K562 (cell line): Measurements from ENCODE around the gene RCL1. TPM values are rescaled to one million over a fixed set of nuclear protein-coding genes. Genes with fewer than 3 reads are reported as not detected.

Experiments used
- CC2D1A ChIP-seq: fragments of 450-650 bp; IDR thresholded peaks from 2 replicates; pipeline ENCODE4 v1.6.1; 2017; ENCODE audit warnings: mild to moderate bottlenecking
- CCNT2 ChIP-seq: IDR thresholded peaks from 2 replicates; pipeline ENCODE4 v1.6.1; 2011; ENCODE audit warnings: borderline replicate concordance, low read depth, mild to moderate bottlenecking, moderate library complexity, mixed read lengths, low read length; ENCODE audit not compliant: insufficient read length; ENCODE audit errors: extremely low read depth
- CEBPG ChIP-seq, 3 experiments: fragments of 200-800 bp in 1 of 3; sonication (Bioruptor generic) in 1 of 3; sonication (generic) in 1 of 3; formaldehyde crosslinking in 1 of 3; IDR thresholded peaks in 2 of 3; conservative IDR thresholded peaks in 1 of 3; 2 replicates each; pipeline versions ENCODE4 v1.6.1 to v1.8.0; 2016 to 2022; ENCODE audit warnings: missing compliant biosample characterization in 2 of 3, missing genetic modification characterization in 2 of 3, mild to moderate bottlenecking in 1 of 3, missing genetic modification reagents in 1 of 3
- CREM ChIP-seq: IDR thresholded peaks from 2 replicates; pipeline ENCODE4 v1.6.1; 2014; ENCODE audit warnings: antibody characterized with exemption, low read depth
- KAT2B ChIP-seq: IDR thresholded peaks from one replicate; pipeline ENCODE4 v1.6.1; 2012; ENCODE audit warnings: low read depth, mild to moderate bottlenecking, control low read depth, inconsistent platforms, low read length, moderate library complexity
- KDM5B ChIP-seq: fragments of 200-600 bp; sonication (generic); IDR thresholded peaks from 2 replicates; pipeline ENCODE4 v1.6.1; 2012; ENCODE audit warnings: low read depth, mild to moderate bottlenecking, moderate library complexity, low read length, control low read depth, inconsistent platforms; ENCODE audit not compliant: insufficient replicate concordance
- MAZ ChIP-seq, 2 experiments: fragments of 450-650 bp in 1 of 2; sonication (generic) in 1 of 2; formaldehyde crosslinking; IDR thresholded peaks in 1 of 2; conservative IDR thresholded peaks in 1 of 2; 2 replicates each; pipeline versions ENCODE4 v1.4.0 to v1.5.0; 2020; ENCODE audit warnings: mild to moderate bottlenecking in 1 of 2, missing genetic modification reagents in 1 of 2
- MIER1 ChIP-seq: fragments of 450-650 bp; IDR thresholded peaks from 2 replicates; pipeline ENCODE4 v1.6.1; 2016; ENCODE audit warnings: antibody characterized with exemption, mild to moderate bottlenecking, low read depth
- NCOA1 ChIP-seq: fragments of 450-650 bp; IDR thresholded peaks from 2 replicates; pipeline ENCODE4 v1.6.1; 2016; ENCODE audit warnings: low read depth
- RBM15 ChIP-seq: fragments of 200-400 bp; formaldehyde crosslinking; IDR thresholded peaks from 2 replicates; pipeline ENCODE4 v1.6.1; 2018; ENCODE audit warnings: mild to moderate bottlenecking, low read length, moderate library complexity; ENCODE audit not compliant: insufficient read depth
- TAF15 ChIP-seq: fragments of 200-400 bp; formaldehyde crosslinking; IDR thresholded peaks from 2 replicates; pipeline ENCODE4 v1.6.1; 2017; ENCODE audit warnings: mild to moderate bottlenecking, low read depth, low read length, moderate library complexity
- TCF7 ChIP-seq: sonication (generic); IDR thresholded peaks from 2 replicates; pipeline ENCODE4 v1.6.1; 2016; ENCODE audit warnings: antibody characterized with exemption, borderline replicate concordance
- ZNF143 ChIP-seq: sonication (generic); formaldehyde crosslinking; IDR thresholded peaks from 2 replicates; pipeline ENCODE4 v1.9.0; 2022; ENCODE audit warnings: mild to moderate bottlenecking, missing genetic modification reagents
- ZNF384 ChIP-seq: IDR thresholded peaks from 2 replicates; pipeline ENCODE4 v1.6.1; 2012; ENCODE audit warnings: low read depth, low read length, improper control_type of control experiment
- ZNF408 ChIP-seq: fragments of 250-450 bp; sonication (Bioruptor Pico); IDR thresholded peaks from 2 replicates; pipeline ENCODE4 v1.4.0; 2020; ENCODE audit warnings: low read depth, mild to moderate bottlenecking, moderate library complexity
- ZNF785 ChIP-seq: fragments of 250-450 bp; sonication (Bioruptor Pico); IDR thresholded peaks from 2 replicates; pipeline ENCODE4 v1.4.0; 2020; ENCODE audit warnings: mild to moderate bottlenecking
- polyA plus RNA-seq, 8 experiments: library from polyadenylated mRNA; depleted of rRNA in 4 of 8; stranded (reverse) in 5 of 8; unstranded in 3 of 8; fragments of >200 nt; fragmentation: Nextera tagmentation in 2 of 8; fragmentation: Illumina TruSeq in 1 of 8; extraction: Ambion mirVana in 2 of 8; extraction: Trizol in 1 of 8; gene quantifications; 2 replicates each; pipeline versions ENCODE4 v1.2.1 to v1.2.3, GENCODE V29; 2011 to 2014; ENCODE audit warnings: inconsistent platforms in 1 of 8, missing spikeins in 1 of 8
- total RNA-seq, 7 experiments: library from RNA; depleted of rRNA in 6 of 7; stranded (reverse); fragments of >200 nt in 6 of 7; fragmentation: Illumina TruSeq in 2 of 7; extraction: Trizol in 2 of 7; gene quantifications; 2 replicates each; pipeline versions ENCODE4 v1.2.1 to v1.2.3, GENCODE V29; 2011 to 2021; ENCODE audit warnings: low replicate concordance in 1 of 7
- TF ChIP-seq, protein P1 (sequence below): IDR thresholded peaks from 2 replicates; pipeline ENCODE4 v1.6.1; 2012; ENCODE audit warnings: low read depth, low read length, improper control_type of control experiment, borderline replicate concordance
- TF ChIP-seq, protein P2 (sequence below): fragments of 250-450 bp; sonication (Bioruptor Pico); IDR thresholded peaks from 2 replicates; pipeline ENCODE4 v1.4.0; 2020; ENCODE audit warnings: borderline replicate concordance
- TF ChIP-seq, protein P3 (sequence below): sonication (generic); formaldehyde crosslinking; IDR thresholded peaks from 2 replicates; pipeline ENCODE4 v1.8.1; 2023; ENCODE audit warnings: mild to moderate bottlenecking, missing genetic modification reagents
- TF ChIP-seq, protein P4 (sequence below): IDR thresholded peaks from 2 replicates; pipeline ENCODE4 v1.6.1; 2016; ENCODE audit warnings: missing genetic modification characterization, missing compliant biosample characterization

The RCL1 gene
- total and polyA plus RNA-seq, 9 of the 15 experiments (the other 6 are each of a cell fraction or from before 2014, with no cell fraction given): 24.0 to 67.7 (median 38.6) TPM

DNA sequence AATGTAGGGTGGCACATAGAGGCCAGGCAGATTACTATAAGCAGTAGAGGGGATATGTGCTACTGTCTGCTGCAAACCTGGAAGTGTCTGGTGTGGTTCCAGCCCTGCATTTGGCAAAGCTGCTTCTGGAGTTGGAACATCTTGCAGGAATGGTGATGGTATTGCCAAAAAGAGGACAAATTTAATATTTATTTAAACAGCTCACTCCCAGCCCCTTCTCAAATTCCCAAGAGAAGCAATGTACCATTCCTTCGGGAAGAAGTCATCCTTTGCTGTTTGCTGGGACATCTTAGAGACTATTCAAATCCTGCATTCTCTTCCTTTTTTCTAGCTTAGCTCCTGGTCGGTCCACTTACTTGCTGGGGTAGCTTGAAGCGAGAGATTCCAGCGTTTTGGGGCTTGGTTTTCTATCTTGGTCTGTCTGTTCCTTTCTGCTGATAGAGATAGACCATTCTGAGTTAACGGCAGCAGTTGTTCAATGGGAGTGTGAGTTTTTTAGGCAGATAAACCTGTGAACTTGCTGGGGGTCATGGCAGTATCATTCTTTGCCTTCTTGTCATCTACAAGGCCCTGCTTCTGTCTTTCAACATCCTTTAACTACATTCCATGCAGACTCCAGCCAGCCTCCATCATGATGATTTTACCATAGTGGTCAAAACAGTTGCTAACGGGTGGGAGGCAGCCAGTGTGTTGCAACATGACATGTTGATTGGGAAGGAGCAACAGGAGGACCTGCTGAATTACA is 69.9 kb downstream of the RCL1 start (continued):
- TF ChIP-seq ZNF408 (no peak), ZNF785 (CRISPR knock-in tag) (no peak), CC2D1A (peak; percentile 97; the same call in 1 of the 2 replicates), MAZ (CRISPR knock-in tag; conservative IDR thresholded peaks at IDR 0.05 in 1 of 2, IDR thresholded peaks at IDR 0.05 in 1 of 2) (no peak), RBM15 (no peak), TAF15 (no peak), CREM (peak; percentile 73), ZNF143 (CRISPR knock-in tag) (no peak), KDM5B (no peak), MIER1 (no peak), NCOA1 (peak; percentile 94; the same call in 1 of the 2 replicates), KAT2B (no peak), CCNT2 (peak; percentile 77), CEBPG (CRISPR knock-in tag; IDR thresholded peaks at IDR 0.05) (peak; percentile 89), CEBPG (tag; conservative IDR thresholded peaks at IDR 0.05 in 1 of 2, IDR thresholded peaks at IDR 0.05 in 1 of 2) (peak; percentile 51 to 59; a peak in 3 of 4 replicates), TCF7 (no peak), ZNF384 (no peak; the same call in 1 of the 2 replicates)
- TF ChIP-seq, protein P1, sequence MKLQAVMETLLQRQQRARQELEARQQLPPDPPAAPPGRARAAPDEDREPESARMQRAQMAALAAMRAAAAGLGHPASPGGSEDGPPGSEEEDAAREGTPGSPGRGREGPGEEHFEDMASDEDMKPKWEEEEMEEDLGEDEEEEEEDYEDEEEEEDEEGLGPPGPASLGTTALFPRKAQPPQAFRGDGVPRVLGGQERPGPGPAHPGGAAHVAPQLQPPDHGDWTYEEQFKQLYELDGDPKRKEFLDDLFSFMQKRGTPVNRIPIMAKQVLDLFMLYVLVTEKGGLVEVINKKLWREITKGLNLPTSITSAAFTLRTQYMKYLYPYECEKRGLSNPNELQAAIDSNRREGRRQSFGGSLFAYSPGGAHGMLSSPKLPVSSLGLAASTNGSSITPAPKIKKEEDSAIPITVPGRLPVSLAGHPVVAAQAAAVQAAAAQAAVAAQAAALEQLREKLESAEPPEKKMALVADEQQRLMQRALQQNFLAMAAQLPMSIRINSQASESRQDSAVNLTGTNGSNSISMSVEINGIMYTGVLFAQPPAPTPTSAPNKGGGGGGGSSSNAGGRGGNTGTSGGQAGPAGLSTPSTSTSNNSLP: no peak
- TF ChIP-seq, protein P2, sequence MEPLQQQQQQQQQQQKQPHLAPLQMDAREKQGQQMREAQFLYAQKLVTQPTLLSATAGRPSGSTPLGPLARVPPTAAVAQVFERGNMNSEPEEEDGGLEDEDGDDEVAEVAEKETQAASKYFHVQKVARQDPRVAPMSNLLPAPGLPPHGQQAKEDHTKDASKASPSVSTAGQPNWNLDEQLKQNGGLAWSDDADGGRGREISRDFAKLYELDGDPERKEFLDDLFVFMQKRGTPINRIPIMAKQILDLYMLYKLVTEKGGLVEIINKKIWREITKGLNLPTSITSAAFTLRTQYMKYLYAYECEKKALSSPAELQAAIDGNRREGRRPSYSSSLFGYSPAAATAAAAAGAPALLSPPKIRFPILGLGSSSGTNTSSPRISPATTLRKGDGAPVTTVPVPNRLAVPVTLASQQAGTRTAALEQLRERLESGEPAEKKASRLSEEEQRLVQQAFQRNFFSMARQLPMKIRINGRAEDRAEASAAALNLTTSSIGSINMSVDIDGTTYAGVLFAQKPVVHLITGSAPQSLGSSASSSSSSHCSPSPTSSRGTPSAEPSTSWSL (CRISPR knock-in tag): no peak
- TF ChIP-seq, protein P3, sequence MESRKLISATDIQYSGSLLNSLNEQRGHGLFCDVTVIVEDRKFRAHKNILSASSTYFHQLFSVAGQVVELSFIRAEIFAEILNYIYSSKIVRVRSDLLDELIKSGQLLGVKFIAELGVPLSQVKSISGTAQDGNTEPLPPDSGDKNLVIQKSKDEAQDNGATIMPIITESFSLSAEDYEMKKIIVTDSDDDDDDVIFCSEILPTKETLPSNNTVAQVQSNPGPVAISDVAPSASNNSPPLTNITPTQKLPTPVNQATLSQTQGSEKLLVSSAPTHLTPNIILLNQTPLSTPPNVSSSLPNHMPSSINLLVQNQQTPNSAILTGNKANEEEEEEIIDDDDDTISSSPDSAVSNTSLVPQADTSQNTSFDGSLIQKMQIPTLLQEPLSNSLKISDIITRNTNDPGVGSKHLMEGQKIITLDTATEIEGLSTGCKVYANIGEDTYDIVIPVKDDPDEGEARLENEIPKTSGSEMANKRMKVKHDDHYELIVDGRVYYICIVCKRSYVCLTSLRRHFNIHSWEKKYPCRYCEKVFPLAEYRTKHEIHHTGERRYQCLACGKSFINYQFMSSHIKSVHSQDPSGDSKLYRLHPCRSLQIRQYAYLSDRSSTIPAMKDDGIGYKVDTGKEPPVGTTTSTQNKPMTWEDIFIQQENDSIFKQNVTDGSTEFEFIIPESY (CRISPR knock-in tag): no peak
- TF ChIP-seq, protein P4, sequence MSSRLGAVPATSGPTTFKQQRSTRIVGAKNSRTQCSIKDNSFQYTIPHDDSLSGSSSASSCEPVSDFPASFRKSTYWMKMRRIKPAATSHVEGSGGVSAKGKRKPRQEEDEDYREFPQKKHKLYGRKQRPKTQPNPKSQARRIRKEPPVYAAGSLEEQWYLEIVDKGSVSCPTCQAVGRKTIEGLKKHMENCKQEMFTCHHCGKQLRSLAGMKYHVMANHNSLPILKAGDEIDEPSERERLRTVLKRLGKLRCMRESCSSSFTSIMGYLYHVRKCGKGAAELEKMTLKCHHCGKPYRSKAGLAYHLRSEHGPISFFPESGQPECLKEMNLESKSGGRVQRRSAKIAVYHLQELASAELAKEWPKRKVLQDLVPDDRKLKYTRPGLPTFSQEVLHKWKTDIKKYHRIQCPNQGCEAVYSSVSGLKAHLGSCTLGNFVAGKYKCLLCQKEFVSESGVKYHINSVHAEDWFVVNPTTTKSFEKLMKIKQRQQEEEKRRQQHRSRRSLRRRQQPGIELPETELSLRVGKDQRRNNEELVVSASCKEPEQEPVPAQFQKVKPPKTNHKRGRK (tag): no peak
